ENCODE measurements around the gene LMBR1. TPM values are rescaled to one million over a fixed set of nuclear protein-coding genes. Genes with fewer than 3 reads are reported as not detected.
"Not testable (repeated sequence)": the region's sequence is repeated elsewhere in the genome, so short reads cannot be mapped to it uniquely, and the experiment has no call there.

Gene LMBR1
- total RNA-seq, 1 donor from 2014 or later, result 73.7 TPM

- FAIRE-seq (no peak), DNase-seq (ENCODE audit: low read depth) (peak; percentile 31)
- H3K27me3 ChIP-seq (ENCODE audit: control insufficient read depth, insufficient read depth, low read length), result no peaks in the 10 kb centered on the region
- no peaks in the 10 kb centered on the region for H3K36me3 ChIP-seq (ENCODE audit: control insufficient read depth, insufficient read depth, low read length)
- no peak overlapping the region for H3K4me3 ChIP-seq (ENCODE audit: low read depth, low read length)
- TF ChIP-seq CTCF (IDR thresholded peaks at IDR 0.05; ENCODE audit: insufficient read depth, low read length, severe bottlenecking), result no peak
Observed at GRCh38 chr7:156722043-156722826, 170.7 kb downstream of the LMBR1 start.

GRCh38 chr7:156703773-156704482 is 189.1 kb downstream of the LMBR1 start:
- no peak for TF ChIP-seq CTCF (IDR thresholded peaks at IDR 0.05; ENCODE audit: insufficient read depth, low read length, severe bottlenecking)
- H3K36me3 ChIP-seq (ENCODE audit: control insufficient read depth, insufficient read depth, low read length), result no peaks in the 10 kb centered on the region
- FAIRE-seq (no peak), DNase-seq (ENCODE audit: low read depth) (peak; percentile 24)
- H3K27me3 ChIP-seq (ENCODE audit: control insufficient read depth, insufficient read depth, low read length), result no peaks in the 10 kb centered on the region
- H3K4me3 ChIP-seq (ENCODE audit: low read depth, low read length), result no peak overlapping the region

GRCh38 chr7:156703209-156703608 is 189.8 kb downstream of the LMBR1 start:
- no peak for DNase-seq (ENCODE audit: low read depth)
- no peak for FAIRE-seq
- H3K36me3 ChIP-seq (ENCODE audit: control insufficient read depth, insufficient read depth, low read length), result no peaks in the 10 kb centered on the region
- H3K27me3 ChIP-seq (ENCODE audit: control insufficient read depth, insufficient read depth, low read length), result no peaks in the 10 kb centered on the region
- no peak for TF ChIP-seq CTCF (IDR thresholded peaks at IDR 0.05; ENCODE audit: insufficient read depth, low read length, severe bottlenecking)
- H3K4me3 ChIP-seq (ENCODE audit: low read depth, low read length), result no peak overlapping the region

GRCh38 chr7:156702399-156702798 is 190.6 kb downstream of the LMBR1 start:
- no peak for TF ChIP-seq CTCF (IDR thresholded peaks at IDR 0.05; ENCODE audit: insufficient read depth, low read length, severe bottlenecking)
- Histone ChIP-seq H3K36me3 (ENCODE audit: control insufficient read depth, insufficient read depth, low read length) (no peaks in the 10 kb centered on the region), H3K27me3 (ENCODE audit: control insufficient read depth, insufficient read depth, low read length) (no peaks in the 10 kb centered on the region), H3K4me3 (ENCODE audit: low read depth, low read length) (no peak overlapping the region)
- FAIRE-seq (no peak), DNase-seq (ENCODE audit: low read depth) (no peak)

- not testable (repeated sequence) for H3K4me3 ChIP-seq (ENCODE audit: low read depth, low read length); DNase-seq (ENCODE audit: low read depth); H3K27me3 ChIP-seq (ENCODE audit: control insufficient read depth, insufficient read depth, low read length); H3K36me3 ChIP-seq (ENCODE audit: control insufficient read depth, insufficient read depth, low read length); FAIRE-seq
Observed at GRCh38 chr7:156701787-156702186, 191.2 kb downstream of the LMBR1 start.

GRCh38 chr7:156698512-156698911 is 194.5 kb downstream of the LMBR1 start:
- DNase-seq (ENCODE audit: low read depth); FAIRE-seq; H3K27me3 ChIP-seq (ENCODE audit: control insufficient read depth, insufficient read depth, low read length); H3K36me3 ChIP-seq (ENCODE audit: control insufficient read depth, insufficient read depth, low read length); H3K4me3 ChIP-seq (ENCODE audit: low read depth, low read length): not testable (repeated sequence)

GRCh38 chr7:156697283-156697682 is 195.7 kb downstream of the LMBR1 start:
- not testable (repeated sequence) for DNase-seq (ENCODE audit: low read depth); FAIRE-seq; H3K4me3 ChIP-seq (ENCODE audit: low read depth, low read length); H3K36me3 ChIP-seq (ENCODE audit: control insufficient read depth, insufficient read depth, low read length); H3K27me3 ChIP-seq (ENCODE audit: control insufficient read depth, insufficient read depth, low read length)

Data from bronchial epithelial cell (primary cell).